ENCODE measurements around the gene ZIK1. TPM values are rescaled to one million over a fixed set of nuclear protein-coding genes. Genes with fewer than 3 reads are reported as not detected.

Gene ZIK1
- total RNA-seq, 1 donor from 2014 or later: 4.1 TPM

GRCh38 chr19:57599761-57600383 is 15.9 kb downstream of the ZIK1 start, which contains the start of gene ZNF530:
Gene ZNF530, plus strand, starts transcription at chr19:57599885. Its CDS starts 4,461 bp downstream, at chr19:57604346.
- intact Hi-C loops (cut with micrococcal nuclease): loop anchor here (1.0 to 2.0 kb wide), 2 partner anchors 14 to 21 kb away; partner anchors contain the start of genes ZNF134 and ZNF416

- intact Hi-C loops (cut with micrococcal nuclease): no loop called here
These were observed 23.0 kb downstream of the ZIK1 start for GRCh38 chr19:57606931-57607330.

GRCh38 chr19:57611113-57611512 is 27.2 kb downstream of the ZIK1 start:
- intact Hi-C loops (cut with micrococcal nuclease): no loop called here

GRCh38 chr19:57613941-57614743 is 30.2 kb downstream of the ZIK1 start, which contains the start of gene ZNF134:
Gene ZNF134, plus strand, starts transcription at chr19:57614242. Its CDS starts 5,227 bp downstream, at chr19:57619469.
- intact Hi-C loops (cut with micrococcal nuclease): loop anchor here (1.0 kb wide), 5 partner anchors 15 to 251 kb away; partner anchors contain the start of genes TRAPPC2B, ZNF211, ZNF416 and ZNF530

- intact Hi-C loops (cut with micrococcal nuclease): no loop called here
These were observed 31.4 kb downstream of the ZIK1 start for GRCh38 chr19:57615346-57615745.

DNA sequence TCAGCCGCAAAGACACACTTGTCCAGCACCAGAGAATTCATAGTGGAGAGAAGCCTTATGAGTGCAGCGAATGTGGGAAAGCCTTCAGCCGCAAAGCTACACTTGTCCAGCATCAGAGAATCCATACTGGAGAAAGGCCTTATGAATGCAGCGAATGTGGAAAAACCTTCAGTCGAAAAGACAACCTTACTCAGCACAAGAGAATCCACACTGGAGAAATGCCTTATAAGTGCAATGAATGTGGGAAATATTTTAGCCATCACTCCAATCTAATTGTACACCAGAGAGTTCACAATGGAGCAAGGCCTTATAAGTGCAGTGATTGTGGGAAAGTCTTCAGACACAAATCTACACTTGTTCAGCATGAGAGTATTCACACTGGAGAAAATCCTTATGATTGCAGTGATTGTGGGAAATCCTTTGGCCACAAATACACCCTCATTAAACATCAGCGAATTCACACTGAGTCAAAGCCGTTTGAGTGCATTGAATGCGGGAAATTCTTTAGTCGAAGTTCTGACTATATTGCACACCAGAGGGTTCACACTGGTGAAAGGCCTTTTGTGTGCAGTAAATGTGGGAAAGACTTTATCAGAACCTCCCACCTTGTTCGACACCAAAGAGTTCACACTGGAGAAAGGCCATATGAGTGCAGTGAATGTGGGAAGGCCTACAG is 36.9 kb downstream of the ZIK1 start:
- intact Hi-C loops (cut with micrococcal nuclease): no loop called here

GRCh38 chr19:57623091-57623490 is 39.1 kb downstream of the ZIK1 start:
- intact Hi-C loops (cut with micrococcal nuclease): no loop called here

DNA sequence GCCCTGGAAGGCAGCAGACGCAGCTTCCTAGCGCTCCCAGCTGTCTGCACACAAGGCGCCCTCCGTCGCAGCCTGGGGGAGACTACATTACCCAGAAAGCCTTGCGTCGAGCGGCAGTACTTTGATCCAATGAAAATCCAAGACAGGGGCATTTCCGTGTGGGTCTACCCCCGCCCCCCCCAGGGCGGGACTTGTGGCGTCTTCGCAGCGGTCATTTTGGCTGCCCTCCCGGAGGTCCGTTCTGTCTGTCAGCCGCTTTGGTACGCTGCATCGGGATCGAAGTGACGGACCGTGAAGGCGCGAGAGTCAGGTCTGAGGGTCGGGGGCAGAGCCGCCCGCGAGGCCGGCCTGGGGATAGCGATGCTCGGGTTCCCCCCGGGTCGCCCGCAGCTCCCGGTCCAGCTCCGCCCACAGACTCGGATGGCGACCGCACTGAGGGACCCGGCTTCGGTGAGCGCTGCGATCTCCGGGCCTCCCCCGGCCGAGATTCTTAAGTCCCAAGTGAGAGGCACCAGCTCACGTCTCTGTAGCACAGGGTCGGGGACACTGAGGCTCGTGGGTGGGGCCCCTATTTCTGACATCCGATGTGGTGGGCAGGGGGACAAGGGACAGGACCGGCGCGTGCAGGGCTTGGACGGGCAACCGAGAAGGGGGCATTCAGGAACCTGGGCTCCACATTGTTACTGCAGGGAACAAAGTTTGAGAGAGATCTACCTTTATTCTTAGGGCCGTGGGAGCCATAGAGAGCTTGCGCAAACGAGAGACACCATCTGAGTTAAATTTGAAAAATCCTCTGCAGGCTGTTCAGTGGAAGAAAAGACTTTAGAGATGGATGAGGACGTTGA is 49.3 kb downstream of the ZIK1 start, which contains the start of gene ZNF211:
TSS of gene ZNF211 (plus strand) at position 182 of the 845 bp plus-strand sequence. CDS start at position 361, 179 bp downstream.
- intact Hi-C loops (cut with micrococcal nuclease): loop anchor here (1.0 to 2.0 kb wide), 9 partner anchors 19 to 522 kb away; partner anchors contain the start of genes ZNF134, ZNF17, ZNF416 and ZNF419

DNA sequence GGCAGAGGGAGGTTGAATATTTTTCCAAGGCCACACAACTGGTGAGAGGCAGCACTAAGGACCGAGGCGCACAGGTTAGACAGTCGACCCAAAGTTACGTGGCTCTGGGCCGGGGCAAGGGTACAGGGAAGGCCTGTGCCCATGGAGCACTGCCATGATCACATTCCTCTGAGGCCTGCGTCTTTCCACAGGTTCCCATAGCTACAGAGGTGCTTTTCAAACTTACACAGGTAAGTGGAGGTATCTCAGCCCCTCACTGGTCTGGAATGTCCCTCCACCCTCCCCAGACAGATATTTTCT is 49.8 kb downstream of the ZIK1 start:
- intact Hi-C loops (cut with micrococcal nuclease): loop anchor here (1.0 to 2.0 kb wide), 9 partner anchors 19 to 522 kb away; partner anchors contain the start of genes ZNF134, ZNF17, ZNF416 and ZNF419

DNA sequence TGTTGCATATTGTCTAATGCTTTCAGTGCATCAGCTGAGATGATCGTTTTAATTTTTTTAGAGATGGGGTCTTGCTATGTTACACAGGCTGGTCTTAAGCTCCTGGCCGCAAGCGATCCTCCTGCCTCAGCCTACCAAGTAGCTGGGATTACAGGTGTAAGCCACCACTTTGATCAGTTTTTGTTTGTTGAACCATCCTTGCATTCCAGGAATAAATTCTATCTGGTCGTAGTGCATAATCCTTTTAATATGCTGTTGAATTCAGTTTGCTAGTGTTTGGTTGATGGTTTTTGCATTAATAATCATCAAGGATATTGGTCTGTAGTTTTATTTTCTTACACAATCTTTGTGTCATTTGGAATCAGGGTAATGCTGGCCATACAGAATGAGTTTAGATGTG is 53.4 kb downstream of the ZIK1 start:
- intact Hi-C loops (cut with micrococcal nuclease): no loop called here

- intact Hi-C loops (cut with micrococcal nuclease): no loop called here
These were observed 57.8 kb downstream of the ZIK1 start for GRCh38 chr19:57641715-57642234.

- intact Hi-C loops (cut with micrococcal nuclease): no loop called here
These were observed 58.6 kb downstream of the ZIK1 start for GRCh38 chr19:57642396-57643046.

Other genes starting within 250 kb of the ZIK1 start
- gene ZNF304, start 232.9 kb upstream of the ZIK1 start, total RNA-seq: 6.6 and 6.9 TPM in 2 replicates
- gene TRAPPC2B, start 220.6 kb upstream of the ZIK1 start, total RNA-seq: 3.8 and 6.6 TPM in 2 replicates
- 2.2 and 2.8 TPM in 2 replicates for gene ZNF547, start 220.6 kb upstream of the ZIK1 start, total RNA-seq
- 17.1 and 19.9 TPM in 2 replicates for gene ZNF548, start 194.3 kb upstream of the ZIK1 start, total RNA-seq
- 11.3 and 12.1 TPM in 2 replicates for gene ZNF17, start 173.0 kb upstream of the ZIK1 start, total RNA-seq
- gene ZNF749, start 148.8 kb upstream of the ZIK1 start, total RNA-seq: 14.0 and 15.2 TPM in 2 replicates
- 0.07 and 0.18 TPM in 2 replicates for gene VN1R1, start 127.0 kb upstream of the ZIK1 start, total RNA-seq
- gene ZNF772, start 106.6 kb upstream of the ZIK1 start, total RNA-seq: 2.9 and 3.2 TPM in 2 replicates
- gene ZNF419, start 96.4 kb upstream of the ZIK1 start, total RNA-seq: 5.9 and 6.7 TPM in 2 replicates
- 6.7 and 8.2 TPM in 2 replicates for gene ZNF773, start 84.2 kb upstream of the ZIK1 start, total RNA-seq
- gene ZNF549, start 56.8 kb upstream of the ZIK1 start, total RNA-seq: 6.8 and 7.7 TPM in 2 replicates
- gene ZNF550, start 24.3 kb upstream of the ZIK1 start, total RNA-seq: 9.0 and 10.0 TPM in 2 replicates
- 4.5 and 5.0 TPM in 2 replicates for gene ZNF416, start 5.2 kb upstream of the ZIK1 start, total RNA-seq
- 7.6 and 7.7 TPM in 2 replicates for gene ZNF530, start 15.7 kb downstream of the ZIK1 start, total RNA-seq
- 11.9 and 13.6 TPM in 2 replicates for gene ZNF134, start 30.1 kb downstream of the ZIK1 start, total RNA-seq
- 13.6 and 14.3 TPM in 2 replicates for gene ZNF211, start 49.0 kb downstream of the ZIK1 start, total RNA-seq
- not detected in 2 replicates for gene ZSCAN4, start 84.8 kb downstream of the ZIK1 start, total RNA-seq
- 10.2 and 12.2 TPM in 2 replicates for gene ZNF551, start 97.8 kb downstream of the ZIK1 start, total RNA-seq
- 4.3 and 5.1 TPM in 2 replicates for gene ZNF154, start 125.1 kb downstream of the ZIK1 start, total RNA-seq
- gene ZNF671, start 143.5 kb downstream of the ZIK1 start, total RNA-seq: 9.8 and 11.5 TPM in 2 replicates
- gene ZNF776, start 162.7 kb downstream of the ZIK1 start, total RNA-seq: 9.0 and 13.1 TPM in 2 replicates
- gene ZNF586, start 185.5 kb downstream of the ZIK1 start, total RNA-seq: 16.8 and 17.2 TPM in 2 replicates
- 9.2 and 9.6 TPM in 2 replicates for gene ZNF552, start 230.8 kb downstream of the ZIK1 start, total RNA-seq
- 20.5 and 20.6 TPM in 2 replicates for gene ZNF587B, start 246.2 kb downstream of the ZIK1 start, total RNA-seq

All from T-helper 2 cell treated with Interferon-gamma antibody and Interleukin-4, amounts not matched to agents 100 ng/mL and 5 ng/mL, for 36 hours (primary cell).